Tibial nerve (tissue), 3 donors: ENCODE measurements around the gene PPP1R15B.

Experiments
- CTCF ChIP-seq, 5 experiments: fragments of 200-600 bp in 3 of 5; fragments of 450-650 bp in 2 of 5; sonication (generic) in 3 of 5; IDR thresholded peaks; one replicate each; pipeline ENCODE4 v1.5.1; 2016 to 2019; ENCODE audit warnings: antibody characterized with exemption in 5 of 5, mild to moderate bottlenecking in 3 of 5, moderate library complexity in 2 of 5
- POLR2A ChIP-seq, 2 donors: fragments of 450-650 bp; IDR thresholded peaks; one replicate each; pipeline ENCODE4 v1.6.1; 2017; ENCODE audit warnings: antibody characterized with exemption in 2 of 2, mild to moderate bottlenecking in 2 of 2, moderate library complexity in 2 of 2

- TF ChIP-seq POLR2A (IDR thresholded peaks at IDR 0.05) (no peak), CTCF (IDR thresholded peaks at IDR 0.05) (no peak)
These were observed 36.8 kb upstream of the PPP1R15B start for GRCh38 chr1:204448344-204448964.
